GM19463 (cell line): ENCODE results near the gene ACACA.

ENCODE experiments used
- ATAC-seq: cut with Tn5 transposase; IDR thresholded peaks from one replicate; pipeline ENCODE4 v1.9.1; 2021; ENCODE audit warnings: mild to moderate bottlenecking, moderate library complexity; ENCODE audit not compliant: unreplicated experiment

Gene ACACA

DNA sequence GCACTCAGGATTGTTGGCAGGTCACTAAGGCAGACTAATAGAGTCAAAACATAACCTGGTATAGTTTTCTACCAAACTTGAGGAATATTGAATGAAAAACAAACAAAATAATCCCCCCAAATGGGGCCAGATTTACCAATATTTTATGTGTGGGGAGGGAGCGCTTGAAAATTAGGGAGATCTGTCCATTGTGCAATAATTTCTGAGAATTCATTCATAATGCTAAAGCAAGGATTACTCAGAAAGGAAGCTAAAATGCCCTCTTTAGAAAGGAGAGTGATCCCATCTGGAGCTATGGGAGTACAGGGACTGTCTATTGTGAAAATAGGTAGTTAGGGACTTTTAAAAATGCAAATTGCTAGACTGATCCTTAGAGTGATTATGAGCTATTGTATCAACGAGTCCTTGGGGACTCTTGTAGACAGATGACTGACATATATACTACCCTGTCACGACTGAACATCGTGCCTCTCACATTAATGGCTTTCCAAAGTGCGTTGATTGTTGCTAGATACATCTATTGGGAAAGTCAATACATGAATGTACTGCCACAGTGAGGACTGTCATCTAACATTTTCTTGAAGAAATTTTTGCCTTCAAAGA lies 264.2 kb downstream of the ACACA start:
- ATAC-seq: no peak

DNA sequence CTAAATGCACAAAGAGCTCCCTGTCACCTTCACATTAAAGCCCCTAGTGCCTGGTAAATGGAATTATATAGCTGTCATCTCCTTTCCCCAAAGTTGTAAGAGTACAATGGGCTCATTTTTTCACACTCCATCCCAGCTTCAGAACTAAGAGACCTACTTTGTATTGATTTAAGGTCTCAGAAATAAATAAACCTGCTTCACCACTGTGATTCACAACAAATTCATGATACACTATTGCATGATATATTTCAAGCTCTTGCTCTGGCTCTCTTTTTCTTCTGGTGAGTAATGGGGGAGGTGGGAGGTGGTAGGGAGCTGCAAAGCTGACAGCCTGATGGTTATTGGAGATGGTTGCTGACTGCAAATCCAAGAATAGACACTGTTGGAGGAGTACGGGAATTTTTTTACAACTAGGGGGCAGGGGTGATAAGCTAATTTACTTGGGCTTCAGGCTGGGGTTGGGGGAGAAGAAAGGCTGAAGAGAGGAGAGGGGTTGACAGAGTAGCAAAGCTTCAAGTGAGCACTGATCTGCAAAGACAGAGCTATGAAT lies 268.0 kb downstream of the ACACA start:
- ATAC-seq: no peak

DNA sequence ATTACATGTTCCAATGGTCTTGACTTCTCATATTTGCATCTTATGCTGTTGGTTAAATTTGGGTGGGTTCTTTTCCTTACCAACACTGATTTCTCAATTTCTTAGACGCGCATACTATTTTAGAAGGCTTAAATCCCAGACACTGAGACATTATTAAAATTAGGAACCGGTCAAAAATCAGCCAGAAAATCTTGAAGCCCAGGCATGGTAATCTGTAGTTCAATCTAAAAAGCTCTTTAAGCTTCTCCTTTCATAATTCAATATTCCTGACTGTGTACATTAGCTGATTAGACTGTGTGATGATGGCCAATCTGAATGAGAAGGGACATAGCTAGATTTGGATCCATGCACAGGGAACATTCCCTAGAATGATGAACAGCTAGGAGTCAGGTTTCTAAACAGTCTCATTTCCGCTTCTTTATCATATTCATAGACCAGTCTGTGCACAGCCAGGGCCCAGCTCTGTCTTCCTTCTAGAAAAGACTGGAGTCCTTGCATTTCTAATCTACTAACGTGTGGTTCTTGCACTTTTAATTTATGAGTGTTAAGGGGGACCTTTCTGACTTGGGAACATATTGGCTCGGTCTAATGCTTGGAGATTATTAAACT lies 268.6 kb downstream of the ACACA start:
- no peak for ATAC-seq

DNA sequence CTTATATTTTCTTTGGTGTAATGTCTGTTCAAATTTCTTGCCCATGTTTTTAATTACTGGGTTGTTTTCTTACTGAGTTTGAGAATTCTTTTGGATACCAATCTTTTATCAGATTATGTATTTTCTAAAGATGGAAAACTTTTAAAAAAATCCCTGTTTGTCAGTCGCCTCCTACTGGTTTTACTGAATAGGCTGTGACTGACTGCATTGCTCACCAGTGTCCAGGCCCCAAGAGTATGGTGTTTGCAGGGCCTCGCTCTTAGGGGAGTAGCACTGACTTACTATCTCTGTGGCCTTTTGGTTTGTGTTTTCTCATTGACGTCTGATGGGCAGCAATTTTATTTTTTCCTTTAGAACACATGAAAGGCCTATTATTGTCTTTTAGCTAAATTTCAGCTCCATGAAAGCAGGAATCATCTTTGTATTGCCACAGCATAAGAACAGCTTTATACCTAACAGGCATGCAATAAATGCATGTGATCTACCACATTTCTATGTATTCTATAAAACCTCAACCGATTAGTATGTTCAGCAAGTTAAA lies 269.5 kb downstream of the ACACA start:
- ATAC-seq: no peak

DNA sequence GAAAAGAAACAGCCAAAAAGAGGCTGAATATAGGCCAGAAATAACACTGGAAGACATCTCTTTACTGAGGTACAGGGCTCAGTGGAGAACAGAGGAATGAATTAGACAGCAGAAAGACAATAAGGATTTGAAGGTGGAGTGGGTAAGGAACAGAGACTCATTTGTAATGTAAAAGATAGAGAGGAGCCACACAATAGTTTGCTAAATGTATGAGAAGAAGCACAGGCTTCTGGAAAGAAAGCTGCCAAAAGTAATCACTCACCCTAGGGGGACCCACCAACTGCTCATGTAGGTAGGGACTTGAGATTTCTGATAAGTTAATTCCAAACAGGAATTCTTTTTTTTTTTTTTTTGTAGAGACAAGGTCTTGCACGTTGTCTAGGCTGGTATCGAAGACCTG lies 271.1 kb downstream of the ACACA start:
- no peak for ATAC-seq

DNA sequence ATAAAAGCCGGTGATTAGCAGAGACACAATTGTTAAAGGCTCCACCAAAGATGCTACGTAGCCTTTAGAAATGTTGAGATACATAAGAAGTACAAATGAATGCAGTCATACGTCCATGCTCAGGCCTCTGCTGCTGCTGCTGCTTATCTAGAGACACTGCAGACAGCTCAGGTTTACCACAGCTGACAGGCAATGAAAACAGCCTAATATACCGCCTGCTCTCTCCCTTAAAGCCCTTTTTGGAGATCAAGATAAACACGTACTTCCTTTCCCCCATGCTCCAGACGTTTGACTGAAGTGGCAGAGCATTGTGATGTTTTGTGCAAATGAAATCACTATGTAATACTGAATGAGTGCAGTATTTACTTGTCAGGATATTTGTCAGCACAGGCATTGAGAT lies 272.6 kb downstream of the ACACA start:
- ATAC-seq: no peak

DNA sequence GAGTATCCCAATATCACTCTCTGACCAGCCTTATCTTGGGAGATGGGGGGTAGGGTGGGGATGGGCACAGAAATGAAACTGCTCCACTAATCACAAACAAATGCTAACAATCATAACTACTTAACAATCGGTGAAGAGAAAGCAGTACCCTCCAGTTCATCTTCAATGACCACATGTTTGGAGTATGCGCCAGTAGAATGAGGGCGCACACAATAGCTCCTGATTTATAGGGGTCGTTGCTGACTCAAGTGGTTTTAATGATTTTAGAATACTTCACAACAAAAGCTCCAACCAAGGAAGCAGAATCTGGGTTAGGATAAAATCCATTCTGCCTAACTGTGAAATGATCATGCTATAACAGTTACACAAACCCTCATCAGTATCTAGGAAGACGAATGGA lies 273.5 kb downstream of the ACACA start:
- ATAC-seq: no peak

DNA sequence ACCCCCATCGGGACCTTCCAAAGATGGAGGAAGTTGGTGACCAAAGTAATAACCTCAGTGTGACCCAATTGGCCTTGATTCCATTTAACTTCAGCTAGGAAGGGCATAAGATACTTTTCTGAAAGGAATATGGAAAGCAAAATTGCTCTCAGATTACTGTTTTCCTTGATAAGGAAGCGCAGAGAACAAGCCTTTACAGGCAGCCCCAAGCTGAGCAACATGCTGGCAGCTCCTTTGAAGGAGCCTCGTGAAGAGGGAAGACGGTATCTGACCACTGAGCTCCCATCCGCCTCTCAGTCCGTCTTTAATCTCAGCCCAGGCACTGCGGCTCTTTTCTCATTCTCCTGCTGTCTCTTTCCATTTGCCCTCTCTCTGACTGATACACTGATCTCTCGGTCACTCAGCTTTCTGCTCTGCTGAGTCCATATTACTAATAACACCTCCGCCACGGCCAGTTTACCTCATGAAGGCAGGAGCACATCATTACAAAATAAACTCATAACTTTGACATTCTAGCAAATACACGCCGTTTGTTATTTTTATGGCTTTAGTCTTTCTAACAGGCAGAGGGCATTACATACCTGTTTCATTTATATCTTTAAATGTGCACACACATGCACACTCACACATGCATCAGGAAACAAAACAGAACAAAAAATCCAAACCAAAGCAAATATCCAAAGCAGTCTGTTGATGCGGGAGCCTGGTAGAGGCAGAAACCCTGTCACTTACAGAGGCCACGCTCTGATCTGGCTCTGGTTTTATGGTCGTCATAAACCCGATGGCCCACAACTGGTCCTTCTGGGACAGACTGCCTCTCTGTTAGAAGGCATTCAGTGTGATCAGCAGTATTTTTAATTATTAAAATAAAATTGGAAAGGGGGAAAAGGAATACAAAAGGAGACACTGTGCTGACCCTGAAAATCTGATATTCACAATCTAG lies 274.7 kb downstream of the ACACA start:
- ATAC-seq: no peak

DNA sequence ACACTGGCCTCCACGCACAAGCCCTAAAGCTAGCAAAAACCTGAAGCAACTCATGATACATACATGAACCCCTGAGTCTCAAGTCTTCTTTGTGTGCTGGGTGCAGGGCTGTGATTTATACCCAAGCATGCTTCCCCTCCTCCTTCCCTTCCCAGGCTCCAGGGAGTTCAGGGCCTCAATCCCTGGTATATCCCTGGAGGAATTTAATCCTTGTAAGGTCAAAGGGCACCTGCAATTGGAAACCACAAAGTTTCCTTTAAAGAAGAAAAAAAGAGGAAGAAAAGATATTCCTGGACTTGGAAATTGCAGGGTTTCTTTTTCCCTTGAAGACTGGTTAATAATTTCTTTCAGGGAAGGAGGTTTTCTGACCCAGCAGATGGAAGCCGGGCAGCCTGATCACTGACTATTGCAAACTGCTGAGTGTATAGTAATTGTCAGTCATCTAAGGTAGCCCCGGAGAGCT lies 275.6 kb downstream of the ACACA start:
- ATAC-seq: no peak

DNA sequence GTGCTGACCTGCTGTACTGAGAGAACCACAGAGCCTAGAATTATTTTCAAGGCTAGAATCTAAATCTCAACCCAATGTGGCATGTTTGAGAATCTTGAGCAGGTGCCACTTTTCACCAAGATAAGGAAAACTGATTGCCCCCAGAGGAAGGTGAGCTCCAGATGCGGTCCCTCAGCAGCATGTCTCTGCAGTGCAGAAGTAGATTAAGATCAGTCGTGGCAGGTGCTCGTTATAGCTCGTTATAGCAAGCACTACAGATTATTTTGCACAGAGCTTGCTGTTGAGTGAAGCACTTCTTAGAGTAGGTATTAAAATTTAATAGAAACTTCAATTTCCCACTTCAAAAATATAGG lies 281.8 kb downstream of the ACACA start:
- ATAC-seq: no peak

DNA sequence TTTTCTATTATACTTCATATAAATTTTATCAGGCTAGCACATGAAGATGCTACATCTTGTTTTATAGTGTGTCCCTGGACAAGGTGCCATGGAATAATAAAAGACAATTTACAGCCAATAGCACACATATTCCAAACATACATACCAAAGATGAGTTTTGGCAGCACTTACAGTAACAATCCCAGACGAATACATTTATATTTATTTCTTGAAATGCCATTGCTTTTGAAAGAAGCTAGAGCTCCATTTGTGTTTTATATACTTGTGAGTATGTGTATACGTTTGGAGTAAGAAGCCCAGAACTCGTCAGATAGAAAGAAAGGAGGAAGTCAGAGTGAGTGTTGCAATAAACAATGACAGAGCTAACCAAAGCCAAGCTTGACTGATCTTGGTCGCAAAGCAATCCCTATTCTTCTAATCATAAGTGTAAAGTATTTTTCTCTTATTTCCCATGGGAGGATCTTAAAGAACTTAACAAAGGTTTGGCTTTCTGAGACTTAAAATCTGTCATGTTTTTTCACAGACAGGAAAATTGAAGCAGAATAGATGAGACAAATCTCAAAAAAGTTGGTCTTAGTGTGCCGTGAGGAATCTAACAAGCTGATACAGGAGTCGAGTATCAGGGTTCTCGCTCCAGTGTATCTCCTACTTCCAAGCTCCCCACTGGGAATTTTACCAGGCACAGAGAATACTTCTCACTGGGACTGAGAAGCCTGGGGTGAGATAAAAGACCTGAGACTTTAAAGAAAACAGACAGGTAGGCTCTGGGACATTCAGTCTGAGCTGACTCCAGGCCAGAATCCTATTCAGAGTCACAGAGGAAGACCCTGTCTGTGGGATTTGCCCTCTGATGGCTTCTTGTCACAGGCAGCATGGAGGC lies 282.5 kb downstream of the ACACA start:
- no peak for ATAC-seq

DNA sequence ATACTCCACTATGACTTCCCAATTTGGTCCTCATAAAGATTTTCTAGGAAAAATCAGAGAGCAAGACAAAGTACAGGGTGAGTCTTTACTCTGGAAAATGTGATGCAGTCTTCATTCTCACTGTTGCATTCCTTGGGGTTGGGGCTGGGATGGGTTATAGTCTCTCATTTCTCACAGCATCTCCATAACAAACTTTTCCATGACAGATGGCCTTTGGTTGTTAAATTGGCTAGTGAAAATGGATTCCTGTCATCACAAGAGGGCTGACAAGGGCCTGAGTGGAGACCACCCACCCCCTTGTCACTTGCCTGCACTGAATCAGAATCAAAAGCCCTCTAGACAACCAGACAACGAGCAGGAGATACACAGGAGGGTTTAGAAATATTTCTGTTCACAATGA lies 283.2 kb downstream of the ACACA start:
- ATAC-seq: no peak

DNA sequence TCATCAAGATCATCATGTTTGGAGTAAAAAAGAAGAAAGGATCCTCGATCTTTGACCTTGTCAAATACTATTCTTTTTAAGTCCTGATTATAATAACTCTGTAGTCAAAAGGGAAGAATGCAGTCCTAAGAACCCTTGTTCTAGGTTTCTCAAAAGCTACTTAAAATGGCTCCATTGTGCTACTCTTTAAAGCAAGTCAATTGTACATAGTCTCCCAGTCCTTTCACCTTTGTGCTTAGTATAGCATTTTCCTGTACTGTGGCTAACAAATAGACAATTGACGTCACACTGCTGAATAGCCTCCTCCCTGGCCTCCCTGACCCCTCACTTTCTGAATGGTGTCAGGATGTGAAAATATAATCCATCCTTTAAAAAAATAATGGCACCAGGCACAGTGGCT lies 285.0 kb downstream of the ACACA start:
- no peak for ATAC-seq

DNA sequence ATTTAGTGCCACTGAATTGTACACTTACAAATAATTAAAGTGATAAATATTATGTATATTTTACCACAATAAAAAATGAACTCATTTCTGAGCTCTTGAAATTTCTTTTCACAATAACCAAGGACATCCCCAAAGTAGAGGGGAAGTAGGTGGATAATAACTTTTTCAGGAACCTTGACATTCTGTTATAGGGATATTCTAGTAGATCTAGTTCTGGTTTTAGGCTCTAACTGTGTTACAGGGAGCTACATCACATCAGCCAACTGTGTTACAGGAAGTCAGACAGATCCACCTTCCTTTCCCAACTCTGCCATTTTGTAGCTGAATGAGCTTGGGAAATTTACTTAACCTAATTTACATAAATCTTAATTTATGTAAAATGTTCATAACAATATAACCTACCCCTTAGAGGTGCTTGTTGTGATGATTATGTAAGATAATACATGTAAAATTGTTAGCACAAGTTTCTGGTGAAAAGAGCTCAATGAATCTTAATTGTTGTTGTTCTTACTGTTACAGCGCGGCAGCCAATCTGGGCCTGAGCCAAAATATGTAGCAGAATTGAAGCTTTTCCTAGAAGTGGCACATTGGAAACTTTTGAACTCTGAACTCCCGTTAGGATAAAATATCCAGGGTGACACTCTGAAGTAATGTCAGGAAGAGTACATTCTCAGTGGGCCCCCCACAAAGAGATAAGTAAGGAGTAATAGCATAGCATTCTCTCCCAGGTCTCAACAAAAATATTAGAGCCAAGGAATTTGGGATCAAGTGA lies 288.1 kb downstream of the ACACA start:
- no peak for ATAC-seq

DNA sequence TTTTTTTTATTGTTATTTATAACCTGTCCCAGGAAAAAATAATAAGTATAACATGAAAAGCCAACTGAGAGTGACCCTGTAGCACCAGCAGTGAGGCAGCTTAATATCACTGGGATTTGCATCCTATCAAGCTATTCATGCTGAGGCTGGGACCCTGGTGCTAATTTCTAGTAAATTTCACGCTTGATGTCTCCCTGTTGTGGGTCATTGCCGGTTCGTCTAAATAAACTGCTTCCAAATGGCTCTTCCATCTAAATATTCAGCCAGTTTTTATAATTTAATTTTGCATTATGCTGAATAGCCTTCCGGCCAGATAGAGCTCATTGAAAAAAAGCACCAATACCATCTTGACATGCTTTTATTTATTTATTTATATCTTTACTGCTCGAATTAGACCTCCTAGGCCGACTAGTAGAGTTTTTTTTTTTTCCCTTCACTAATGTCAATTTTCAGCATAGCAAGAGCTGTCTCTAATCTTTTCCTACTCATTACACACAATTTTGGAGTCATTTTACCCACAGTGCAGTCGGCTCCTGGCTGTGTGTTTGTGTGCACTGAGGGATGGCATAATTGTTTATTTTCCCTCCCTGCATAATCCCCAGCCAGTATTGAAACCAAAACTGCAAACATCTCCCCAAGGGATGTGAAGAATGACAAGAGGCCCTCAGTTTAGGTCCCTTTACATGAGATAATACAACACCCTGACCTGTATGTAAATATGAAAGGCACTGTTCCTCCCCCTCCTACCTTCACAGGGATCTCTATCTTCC lies 289.1 kb downstream of the ACACA start:
- no peak for ATAC-seq

DNA sequence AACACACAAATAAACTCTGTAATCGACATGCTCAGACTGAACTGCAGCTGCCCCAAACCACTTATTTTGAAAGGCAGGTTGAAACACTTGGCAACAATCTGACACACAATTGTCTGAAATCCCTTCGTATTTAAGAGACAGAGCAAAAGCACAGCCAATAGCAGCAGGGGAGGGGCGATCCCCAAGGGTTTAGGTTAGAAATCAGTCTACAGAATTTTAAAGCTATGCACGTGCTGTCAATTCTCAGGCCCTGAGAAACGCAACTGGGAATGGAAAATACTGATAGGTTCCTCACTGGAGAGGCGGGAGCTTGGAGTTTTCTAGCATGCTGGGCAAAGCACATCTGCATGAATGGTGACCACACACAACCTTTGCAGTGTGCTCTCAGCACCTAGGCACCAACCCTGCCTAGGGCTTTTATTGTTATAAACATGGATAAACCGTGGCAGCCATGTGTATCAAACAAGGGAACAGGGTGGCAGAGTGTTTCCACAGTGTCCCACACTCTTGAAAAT lies 289.9 kb downstream of the ACACA start:
- ATAC-seq: no peak

DNA sequence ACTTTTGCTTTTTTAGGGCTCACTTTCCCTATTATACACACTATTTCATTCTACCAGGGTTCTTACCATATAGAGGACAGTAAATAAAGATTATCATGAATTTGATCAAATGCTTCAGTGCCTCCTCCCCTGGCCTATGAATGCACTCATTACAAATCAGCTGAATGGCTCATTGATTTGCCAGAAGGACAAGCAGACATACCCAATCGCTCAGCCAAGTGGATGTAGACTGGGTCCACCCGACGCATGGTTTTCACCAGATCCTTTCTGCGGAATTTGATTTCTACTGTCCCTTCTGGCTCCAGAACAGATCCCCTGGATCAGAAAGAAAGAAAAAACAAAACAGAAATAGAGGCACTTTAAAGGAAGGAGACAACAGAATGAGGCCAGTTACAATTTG lies 295.3 kb downstream of the ACACA start:
- ATAC-seq: no peak

DNA sequence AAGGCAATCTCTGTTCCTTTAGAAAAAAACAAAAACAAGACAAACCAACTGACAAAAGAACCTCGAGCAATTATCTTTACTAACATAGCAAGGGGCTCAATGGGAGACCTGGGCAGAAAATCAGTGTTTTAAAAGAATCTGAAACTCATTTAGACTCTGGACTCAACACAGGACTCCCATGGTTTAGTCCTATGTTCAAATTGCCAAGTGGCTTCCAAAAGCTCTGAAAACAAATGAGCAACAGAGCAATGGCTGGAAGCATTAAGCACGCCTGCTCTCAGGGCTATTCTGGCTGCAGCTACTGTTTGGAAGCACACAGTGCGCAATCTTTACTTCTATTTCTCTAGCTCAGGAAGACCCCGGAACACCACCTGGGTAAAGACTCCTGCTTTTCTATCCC lies 295.9 kb downstream of the ACACA start:
- no peak for ATAC-seq
